OCI-LY7 (cell line): ENCODE results near the gene DNER.

ENCODE experiments used
- CTCF ChIP-seq: fragments of 200-600 bp; sonication (generic); conservative IDR thresholded peaks from 2 replicates; pipeline ENCODE4 v1.5.1; 2014; ENCODE audit warnings: mild to moderate bottlenecking, antibody characterized with exemption, low read length, moderate library complexity, mixed read lengths
- EZH2phosphoT487 ChIP-seq: fragments of 200-600 bp; sonication (generic); IDR thresholded peaks from 2 replicates; pipeline ENCODE4 v1.6.1; 2018; ENCODE audit warnings: low read depth, borderline replicate concordance, mild to moderate bottlenecking, mixed run types, antibody characterized with exemption, low read length, moderate library complexity, mixed read lengths

DNA sequence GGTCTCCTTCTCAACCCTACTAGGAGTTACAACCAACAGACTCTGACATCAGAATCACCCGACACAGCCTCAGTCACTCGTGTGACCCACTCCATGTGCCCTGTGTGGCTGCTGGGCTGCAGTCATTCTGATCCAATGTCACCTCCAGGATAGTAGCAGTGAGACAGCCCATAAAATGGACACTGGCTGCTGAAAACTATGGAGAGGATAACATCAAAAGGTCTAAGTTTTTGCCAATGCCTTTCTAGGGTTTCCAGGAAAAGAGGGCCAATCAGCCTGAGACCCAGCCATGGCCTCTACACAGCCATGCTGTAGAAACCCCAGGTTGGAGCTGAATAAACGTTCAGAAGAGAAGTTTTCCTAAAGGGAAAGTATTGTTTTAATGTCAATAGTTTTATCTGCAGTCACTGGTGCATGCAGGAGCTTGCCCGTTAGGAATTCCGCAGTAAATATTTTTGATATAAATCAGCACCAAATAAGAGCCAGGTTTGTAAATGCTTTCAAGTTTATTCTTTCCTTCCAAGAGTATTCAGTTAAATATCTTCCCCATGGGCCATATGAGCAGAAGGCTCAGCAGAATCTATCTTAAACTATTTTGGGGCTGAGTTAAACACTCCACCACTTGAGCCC is 351.1 kb downstream of the DNER start:
- TF ChIP-seq CTCF (no peak), EZH2phosphoT487 (no peak)
